OCI-LY3 (cell line): ENCODE data around the gene SRXN1.

Experiments
- H2AFZ ChIP-seq: fragments of 200-600, 300-600 bp; shearing (Covaris generic); 2 replicates; pipeline ENCODE4 v1.6.0; 2014; ENCODE audit warnings: antibody characterized with exemption, low read depth, low read length
- H3K27ac ChIP-seq: fragments of 200-600, 300-600 bp; sonication (generic); 2 replicates; pipeline ENCODE4 v1.5.1; 2014; ENCODE audit warnings: mild to moderate bottlenecking, low read length, moderate library complexity, mixed read lengths
- H3K27me3 ChIP-seq: fragments of 200-600, 300-600 bp; sonication (generic); 2 replicates; pipeline ENCODE4 v1.6.1; 2014; ENCODE audit warnings: low read depth, low read length, mixed read lengths
- H3K36me3 ChIP-seq: fragments of 200-600, 300-600 bp; sonication (generic); replicated peaks from 2 replicates; pipeline ENCODE3; 2014; ENCODE audit warnings: low read depth, low read length, mixed read lengths
- H3K4me1 ChIP-seq: fragments of 300-600, 200-600 bp; sonication (generic); 2 replicates; pipeline ENCODE4 v1.6.1; 2014; ENCODE audit warnings: low read length, mixed read lengths
- H3K4me2 ChIP-seq: fragments of 200-600, 300-600 bp; sonication (generic); 2 replicates; pipeline ENCODE4 v1.6.1; 2014; ENCODE audit warnings: low read length, mixed read lengths
- H3K4me3 ChIP-seq: fragments of 300-600, 200-600 bp; sonication (generic); 2 replicates; pipeline ENCODE4 v1.5.1; 2014; ENCODE audit warnings: antibody characterized with exemption, mild to moderate bottlenecking, low read length, moderate library complexity
- H3K79me2 ChIP-seq: fragments of 300-600, 200-600 bp; shearing (Covaris generic); 2 replicates; pipeline ENCODE4 v1.6.1; 2014; ENCODE audit warnings: mild to moderate bottlenecking, low read length, mixed read lengths
- H3K9ac ChIP-seq: fragments of 300-600, 200-600 bp; shearing (Covaris generic); 2 replicates; pipeline ENCODE4 v1.6.0; 2014; ENCODE audit warnings: mild to moderate bottlenecking, low read length, moderate library complexity
- H3K9me3 ChIP-seq: fragments of 200-600, 300-600 bp; shearing (Covaris generic); 2 replicates; pipeline ENCODE4 v1.6.1; 2014; ENCODE audit warnings: low read length, mixed read lengths; ENCODE audit not compliant: insufficient read depth
- H4K20me1 ChIP-seq: fragments of 200-600, 300-600 bp; sonication (generic); 2 replicates; pipeline ENCODE4 v1.6.1; 2016; ENCODE audit warnings: low read length, mixed read lengths; ENCODE audit not compliant: insufficient read depth
- CTCF ChIP-seq: fragments of 200-600, 300-600 bp; sonication (generic); IDR thresholded peaks from 2 replicates; pipeline ENCODE4 v1.5.1; 2014; ENCODE audit warnings: antibody characterized with exemption, low read length, low read depth
- EZH2phosphoT487 ChIP-seq: fragments of 200-600 bp; shearing (Covaris generic); IDR thresholded peaks from 2 replicates; pipeline ENCODE4 v1.6.1; 2018; ENCODE audit warnings: antibody characterized with exemption, mixed run types, low read depth

The SRXN1 gene

GRCh38 chr20:653590-654416 is 803 bp upstream of the SRXN1 start:
- Histone ChIP-seq H3K4me1 (peaks cover 23% of the 10 kb centered on the region), H3K9ac (peak overlapping the region; percentile 77), H4K20me1 (no peaks in the 10 kb centered on the region), H3K27ac (peak overlapping the region; percentile 25; the same call in 1 of the 2 replicates), H3K4me2 (peak overlapping the region; percentile 95), H3K27me3 (no peaks in the 10 kb centered on the region), H3K79me2 (peaks cover 36% of the 10 kb centered on the region), H3K4me3 (peak overlapping the region; percentile 87), H3K36me3 (peaks cover 19% of the 10 kb centered on the region), H3K9me3 (no peaks in the 10 kb centered on the region), H2AFZ (peak overlapping the region; percentile 14)
- TF ChIP-seq EZH2phosphoT487 (no peak), CTCF (no peak)

DNA sequence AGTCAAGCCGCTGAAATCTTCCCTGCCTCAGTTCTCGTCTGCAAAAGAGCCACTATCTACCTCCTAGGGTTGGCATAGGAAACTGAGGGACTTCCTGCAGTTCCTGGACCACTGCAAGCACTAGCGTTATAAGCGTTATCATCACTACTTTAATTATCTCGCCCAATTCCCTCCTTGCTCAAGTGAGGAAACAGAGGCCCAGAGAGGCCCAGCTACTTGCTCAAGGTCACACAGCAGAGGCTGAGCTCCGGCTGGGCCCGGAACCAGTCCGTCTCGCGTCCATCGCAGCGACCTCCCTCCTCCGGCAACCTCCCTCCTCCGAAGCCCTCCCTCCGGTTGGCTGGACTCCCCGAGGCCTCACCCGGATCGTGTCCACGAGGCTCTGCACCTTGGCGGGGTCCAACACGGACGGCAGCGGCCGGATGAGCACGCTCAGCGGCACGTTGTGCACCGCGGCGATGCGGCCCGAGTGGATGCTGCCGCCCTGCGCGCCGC is 338 bp downstream of the SRXN1 start:
- Histone ChIP-seq H3K27me3 (no peaks in the 10 kb centered on the region), H4K20me1 (no peaks in the 10 kb centered on the region), H3K4me1 (peaks cover 23% of the 10 kb centered on the region), H2AFZ (peak overlapping the region; percentile 14), H3K9me3 (no peaks in the 10 kb centered on the region), H3K4me3 (peak overlapping the region; percentile 87), H3K36me3 (peaks cover 30% of the 10 kb centered on the region), H3K79me2 (peaks cover 39% of the 10 kb centered on the region), H3K9ac (peak overlapping the region; percentile 77), H3K27ac (peak overlapping the region; percentile 52), H3K4me2 (peak overlapping the region; percentile 95)
- TF ChIP-seq CTCF (no peak), EZH2phosphoT487 (no peak)

DNA sequence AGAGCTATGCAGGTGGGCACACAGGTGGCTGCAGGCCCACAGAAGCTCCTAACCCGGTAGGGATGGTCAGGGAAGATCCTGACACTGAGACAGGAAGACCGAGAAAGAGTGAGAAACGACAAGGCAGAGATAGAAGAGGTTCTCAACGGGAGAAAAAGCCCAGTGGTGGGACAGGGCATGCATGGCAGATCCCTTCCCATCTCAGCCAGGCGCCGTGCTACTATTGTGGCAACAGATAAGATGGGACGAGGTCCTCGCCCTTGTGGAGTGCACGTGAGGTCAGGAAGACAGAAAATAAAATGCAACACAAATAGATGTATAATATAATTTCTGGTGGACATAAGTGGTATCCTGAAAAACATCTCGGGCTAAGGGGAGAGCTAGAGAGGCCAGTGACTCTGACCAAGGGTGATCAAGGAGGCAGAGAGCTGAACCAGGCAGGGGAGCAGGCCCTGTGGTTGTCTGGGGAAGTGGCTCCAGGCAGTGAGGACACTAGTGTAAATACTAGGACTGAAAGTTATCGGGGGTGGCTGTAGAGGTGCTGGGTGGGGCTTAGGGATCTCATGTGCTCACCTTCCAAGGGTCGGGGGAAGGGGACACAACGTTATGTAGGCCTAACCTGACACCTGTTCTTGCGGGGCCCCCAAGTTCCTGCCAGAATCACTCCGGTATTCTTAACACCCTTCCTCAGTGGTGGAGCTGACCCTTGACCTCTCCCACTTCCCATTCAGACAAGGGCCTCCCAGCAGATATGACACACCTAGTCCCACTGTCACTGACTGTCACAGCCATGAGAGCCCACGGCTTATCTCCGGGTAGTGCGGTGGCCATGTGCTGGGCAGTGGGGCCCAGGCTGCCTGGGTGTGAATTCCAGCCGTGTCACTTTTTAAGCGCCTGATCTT is 1.0 kb downstream of the SRXN1 start:
- Histone ChIP-seq H3K79me2 (peaks cover 43% of the 10 kb centered on the region), H3K4me2 (peak overlapping the region; percentile 95), H2AFZ (0 out of 2 replicates have a peak overlapping the region, but pooled peaks have one; percentile 14), H3K4me3 (peak overlapping the region; percentile 87), H3K27ac (peak overlapping the region; percentile 52; the same call in 1 of the 2 replicates), H4K20me1 (peaks cover 5% of the 10 kb centered on the region; the same call in 1 of the 2 replicates), H3K36me3 (peaks cover 37% of the 10 kb centered on the region), H3K27me3 (no peaks in the 10 kb centered on the region), H3K9me3 (no peaks in the 10 kb centered on the region), H3K4me1 (peaks cover 23% of the 10 kb centered on the region), H3K9ac (peak overlapping the region; percentile 77)
- TF ChIP-seq EZH2phosphoT487 (no peak), CTCF (no peak)

DNA sequence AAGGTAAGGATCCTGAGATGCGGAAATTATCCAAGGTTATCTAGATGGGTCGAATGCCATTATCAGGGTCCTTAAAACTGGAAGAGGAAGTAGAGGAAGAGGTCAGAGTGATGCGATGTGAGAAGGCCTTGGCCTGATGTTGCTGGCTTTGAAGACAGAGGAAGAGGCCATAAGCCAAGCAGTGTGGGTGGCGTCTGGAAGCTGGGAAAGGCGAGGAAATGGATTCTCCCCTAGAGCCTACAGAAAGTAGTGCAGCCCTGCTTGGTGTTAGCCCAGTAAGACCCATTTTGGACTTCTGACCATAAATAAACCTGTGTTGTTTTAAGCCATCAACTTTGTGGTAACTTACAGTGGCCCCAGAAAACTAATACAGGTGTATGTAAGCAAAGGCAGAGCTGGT is 2.0 kb downstream of the SRXN1 start:
- no peaks in the 10 kb centered on the region for H3K9me3 ChIP-seq
- H3K4me3 ChIP-seq, result no peak overlapping the region
- TF ChIP-seq CTCF, result no peak
- TF ChIP-seq EZH2phosphoT487, result no peak
- no peak overlapping the region for H3K9ac ChIP-seq
- H3K4me1 ChIP-seq, result peaks cover 21% of the 10 kb centered on the region
- H3K79me2 ChIP-seq, result peaks cover 43% of the 10 kb centered on the region
- no peak overlapping the region for H3K27ac ChIP-seq
- no peak overlapping the region for H2AFZ ChIP-seq
- H3K27me3 ChIP-seq, result no peaks in the 10 kb centered on the region
- H3K36me3 ChIP-seq, result peaks cover 41% of the 10 kb centered on the region
- H4K20me1 ChIP-seq, result peaks cover 10% of the 10 kb centered on the region; the same call in 1 of the 2 replicates
- no peak overlapping the region for H3K4me2 ChIP-seq
